GM21723 (cell line): ENCODE measurements around the gene CDH9.
"Not testable (repeated sequence)": the region's sequence is repeated elsewhere in the genome, so short reads cannot be mapped to it uniquely, and the experiment has no call there.

Experiments
- ATAC-seq: cut with Tn5 transposase; IDR thresholded peaks from one replicate; pipeline ENCODE4 v1.9.1; 2021; ENCODE audit warnings: mild to moderate bottlenecking, moderate library complexity; ENCODE audit not compliant: unreplicated experiment

Gene CDH9

GRCh38 chr5:26948921-26949320 lies 89.5 kb downstream of the CDH9 start:
- ATAC-seq, result no peak

- ATAC-seq, result no peak
These were observed 92.5 kb downstream of the CDH9 start for GRCh38 chr5:26945901-26946300.

DNA sequence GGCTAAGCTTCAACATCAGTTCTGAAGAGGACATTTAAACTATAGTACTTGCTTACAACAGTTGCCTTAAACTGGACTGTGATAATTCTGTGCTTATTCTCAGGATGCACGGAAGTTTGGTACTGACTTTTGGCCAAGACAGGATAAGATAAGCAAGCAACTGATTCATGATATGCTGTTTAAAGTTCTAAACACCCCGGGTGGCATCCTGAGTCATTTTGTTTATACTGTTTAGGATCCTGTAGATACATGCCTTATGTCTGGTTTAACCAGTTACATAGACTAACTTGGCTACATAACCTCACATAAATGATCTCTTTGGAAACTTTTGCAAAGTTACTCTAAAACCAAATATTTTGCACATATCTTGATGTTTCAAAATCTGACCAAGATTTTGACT lies 95.9 kb downstream of the CDH9 start:
- no peak for ATAC-seq

DNA sequence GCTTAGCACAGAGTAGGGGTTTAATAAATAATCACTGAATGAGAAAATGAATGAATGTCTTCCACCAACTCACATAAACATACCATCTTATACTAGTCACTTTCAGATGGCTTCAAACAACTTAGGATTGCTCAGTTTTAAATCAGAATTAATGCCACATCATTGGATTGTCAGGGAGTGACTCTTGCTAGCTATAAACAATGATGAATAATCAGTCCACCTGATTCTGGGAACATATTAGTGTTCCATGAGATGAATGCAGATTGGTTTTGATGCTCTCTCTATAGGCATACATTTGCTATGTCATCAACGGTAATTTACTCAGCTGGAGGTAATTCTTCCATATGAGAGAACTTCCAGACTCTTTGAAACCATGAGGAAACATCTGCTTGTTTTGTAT lies 97.4 kb downstream of the CDH9 start:
- ATAC-seq, result no peak

- ATAC-seq, result no peak
These were observed 106.1 kb downstream of the CDH9 start for GRCh38 chr5:26932238-26932637.

GRCh38 chr5:26921439-26921838 lies 116.9 kb downstream of the CDH9 start:
- no peak for ATAC-seq

GRCh38 chr5:26903469-26903868 lies 134.9 kb downstream of the CDH9 start:
- no peak for ATAC-seq

DNA sequence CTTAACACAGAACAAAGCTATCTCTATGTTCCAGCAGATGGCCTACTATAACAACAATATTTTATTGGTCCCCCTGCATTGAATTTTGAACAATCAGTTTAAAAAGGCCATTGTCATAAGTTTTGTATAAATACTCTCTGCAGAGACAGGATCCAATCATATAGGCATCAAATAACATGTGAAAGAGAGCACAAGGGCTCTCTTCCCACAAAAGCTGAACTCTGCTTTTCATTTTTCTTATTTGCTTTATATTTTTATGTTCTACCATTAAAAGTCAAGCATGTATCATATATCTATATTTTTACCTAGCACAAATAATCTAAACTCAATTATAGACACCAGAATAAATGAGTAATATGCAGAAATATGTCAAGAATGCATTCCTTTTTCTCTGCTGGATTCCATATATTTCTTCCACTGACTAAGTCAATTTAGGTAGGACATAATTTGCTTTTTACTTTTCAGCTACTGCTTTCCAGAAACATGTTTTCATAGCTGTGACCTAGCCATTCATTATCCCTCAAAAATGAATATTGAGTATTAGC lies 143.6 kb downstream of the CDH9 start:
- ATAC-seq, result no peak

- ATAC-seq, result no peak
These were observed 145.3 kb downstream of the CDH9 start for GRCh38 chr5:26893078-26893477.

GRCh38 chr5:26889815-26890214 lies 148.6 kb downstream of the CDH9 start:
- ATAC-seq, result no peak

DNA sequence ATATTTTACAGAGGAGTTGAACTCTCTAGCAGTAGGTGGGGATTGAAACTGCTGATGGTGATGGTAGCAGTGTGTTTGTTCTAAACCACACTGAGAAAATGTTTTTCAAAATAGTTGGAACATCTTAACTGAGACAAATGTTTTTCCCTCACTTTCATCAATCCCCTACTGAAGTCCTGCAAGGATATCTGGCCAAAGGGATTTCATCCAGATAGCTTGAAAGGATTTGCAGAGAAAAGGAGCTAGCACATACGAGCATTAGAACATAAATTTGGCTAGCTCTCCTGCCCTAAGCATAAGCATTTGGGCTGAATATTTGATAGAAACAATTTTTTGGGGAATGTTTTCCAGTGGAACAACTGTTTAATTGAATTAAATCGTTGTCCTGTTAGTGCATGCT lies 153.9 kb downstream of the CDH9 start:
- ATAC-seq, result no peak

GRCh38 chr5:26883375-26883774 lies 155.0 kb downstream of the CDH9 start:
- ATAC-seq, result no peak

DNA sequence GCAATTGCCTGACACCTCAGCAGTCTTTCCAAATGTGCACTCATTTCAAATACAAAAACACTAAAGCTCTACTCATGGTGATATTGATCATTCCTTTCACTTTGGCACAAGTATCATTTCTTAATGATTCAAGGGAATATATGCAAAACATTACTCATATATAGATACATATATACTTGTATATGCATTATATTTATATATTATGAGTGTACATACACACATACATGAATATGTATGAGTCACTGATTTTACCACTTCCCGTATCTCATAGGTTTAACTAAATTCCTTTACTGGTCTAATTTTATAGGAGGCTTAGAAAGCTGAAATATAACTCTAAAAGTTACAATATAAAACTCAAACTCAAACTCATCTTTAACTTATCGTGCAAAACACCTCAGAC lies 156.5 kb downstream of the CDH9 start:
- no peak for ATAC-seq

DNA sequence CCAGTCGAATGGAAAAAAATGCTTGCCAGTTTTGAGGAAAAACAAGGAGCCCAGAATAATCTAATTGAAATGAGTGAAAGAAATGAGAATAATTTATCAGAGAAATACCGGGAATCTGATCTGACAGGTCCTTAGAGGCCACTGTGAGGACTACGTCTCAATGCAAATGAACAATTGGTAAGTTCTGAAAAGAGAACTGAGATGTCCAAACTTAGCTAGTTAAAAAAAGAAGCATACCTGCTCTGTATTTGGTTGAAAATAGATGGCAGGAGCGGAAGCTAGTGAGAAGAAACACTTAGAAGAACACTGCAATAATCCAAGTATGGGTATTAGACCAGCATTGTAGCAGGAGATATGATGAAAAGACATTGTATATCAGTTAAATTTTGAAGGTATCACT lies 161.2 kb downstream of the CDH9 start:
- no peak for ATAC-seq

- no peak for ATAC-seq
These were observed 166.0 kb downstream of the CDH9 start for GRCh38 chr5:26872337-26872736.

- no peak for ATAC-seq
These were observed 168.6 kb downstream of the CDH9 start for GRCh38 chr5:26869781-26870180.

- no peak for ATAC-seq
These were observed 169.9 kb downstream of the CDH9 start for GRCh38 chr5:26868504-26868903.

DNA sequence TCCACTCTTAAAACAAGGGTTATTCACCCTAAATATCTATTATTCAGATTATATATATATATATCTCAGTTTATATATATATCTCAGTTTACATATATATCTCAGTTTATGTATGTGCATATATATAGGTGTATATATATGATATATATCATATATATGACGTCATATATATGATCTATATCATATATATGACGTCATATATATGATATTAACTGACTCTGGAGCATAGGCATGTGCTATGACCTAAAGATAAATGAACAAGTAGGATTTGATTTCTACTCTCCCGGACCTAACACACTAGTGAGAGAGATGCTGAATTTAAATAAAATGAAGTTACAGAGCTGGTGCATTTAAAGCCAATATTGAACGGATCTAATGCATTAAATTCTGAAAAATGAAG lies 174.3 kb downstream of the CDH9 start:
- ATAC-seq, result no peak

GRCh38 chr5:26856238-26856637 lies 182.1 kb downstream of the CDH9 start:
- ATAC-seq, result no peak

DNA sequence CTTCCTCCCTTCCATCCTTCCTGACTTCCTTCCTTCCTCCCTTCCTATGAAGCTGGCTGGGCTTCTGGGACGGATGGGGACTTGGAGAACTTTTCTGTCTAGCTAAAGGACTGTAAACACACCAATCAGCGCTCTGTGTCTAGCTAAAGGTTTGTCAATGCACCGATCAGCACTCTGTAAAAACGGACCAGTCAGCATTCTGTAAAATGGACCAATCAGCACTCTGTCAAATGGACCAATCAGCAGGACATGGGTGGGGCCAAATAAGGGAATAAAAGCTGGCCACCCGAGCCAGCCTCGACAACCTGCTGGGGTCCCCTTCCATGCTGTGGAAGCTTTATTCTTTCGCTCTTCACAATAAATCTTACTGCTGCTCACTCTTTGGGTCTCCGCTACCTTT lies 185.9 kb downstream of the CDH9 start:
- not testable (repeated sequence) for ATAC-seq

- no peak for ATAC-seq
These were observed 191.2 kb downstream of the CDH9 start for GRCh38 chr5:26847041-26847736.

DNA sequence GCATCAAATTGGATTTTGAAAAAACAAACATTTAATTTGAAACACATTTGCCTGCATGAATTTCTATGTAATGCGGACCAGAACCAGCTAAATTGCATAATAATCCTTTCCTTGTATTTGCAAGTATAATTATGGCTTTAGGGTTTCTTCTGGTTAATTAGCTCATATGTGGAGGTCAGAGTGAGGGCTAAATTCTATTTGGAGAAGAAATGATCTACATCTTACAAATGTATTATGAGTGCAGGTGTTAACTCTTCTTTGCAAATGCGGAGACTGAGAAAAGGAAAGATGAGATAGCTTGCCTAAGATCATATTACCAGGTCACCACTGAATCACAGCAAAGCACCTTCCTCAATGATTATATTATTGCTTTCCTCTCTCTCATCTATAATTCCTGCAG lies 194.7 kb downstream of the CDH9 start:
- no peak for ATAC-seq

GRCh38 chr5:26833596-26833995 lies 204.8 kb downstream of the CDH9 start:
- ATAC-seq, result no peak
